K562 (cell line): ENCODE results near the gene PDLIM5. TPM values are rescaled to one million over a fixed set of nuclear protein-coding genes. Genes with fewer than 3 reads are reported as not detected.
A peak's percentile ranks its signal among the peaks of the same experiment; 100 is the strongest.

Source experiments
- ATF3 ChIP-seq, 2 experiments: fragments of 450-650 bp in 1 of 2; sonication (generic) in 1 of 2; formaldehyde crosslinking in 1 of 2; IDR thresholded peaks in 1 of 2; conservative IDR thresholded peaks in 1 of 2; 2 replicates each; pipeline versions ENCODE4 v1.6.1 to v1.8.1; 2016 to 2023; ENCODE audit warnings: mild to moderate bottlenecking in 2 of 2, moderate library complexity in 2 of 2, inconsistent platforms in 1 of 2, missing genetic modification reagents in 1 of 2
- CBFA2T2 ChIP-seq: fragments of 450-650 bp; conservative IDR thresholded peaks from 2 replicates; pipeline ENCODE4 v1.6.1; 2017; ENCODE audit warnings: mild to moderate bottlenecking
- CEBPG ChIP-seq, 3 experiments: fragments of 200-800 bp in 1 of 3; sonication (Bioruptor generic) in 1 of 3; sonication (generic) in 1 of 3; formaldehyde crosslinking in 1 of 3; IDR thresholded peaks in 2 of 3; conservative IDR thresholded peaks in 1 of 3; 2 replicates each; pipeline versions ENCODE4 v1.6.1 to v1.8.0; 2016 to 2022; ENCODE audit warnings: missing compliant biosample characterization in 2 of 3, missing genetic modification characterization in 2 of 3, mild to moderate bottlenecking in 1 of 3, missing genetic modification reagents in 1 of 3
- CHAMP1 ChIP-seq: fragments of 450-650 bp; IDR thresholded peaks from 2 replicates; pipeline ENCODE4 v1.6.1; 2016; ENCODE audit warnings: mild to moderate bottlenecking
- CREM ChIP-seq: IDR thresholded peaks from 2 replicates; pipeline ENCODE4 v1.6.1; 2014; ENCODE audit warnings: antibody characterized with exemption, low read depth
- DPF2 ChIP-seq: fragments of 450-650 bp; IDR thresholded peaks from 2 replicates; pipeline ENCODE4 v1.6.1; 2016
- EP300 ChIP-seq: IDR thresholded peaks from 2 replicates; pipeline ENCODE4 v1.6.1; 2012; ENCODE audit warnings: low read length, improper control_type of control experiment
- JUN ChIP-seq, 2 experiments: sonication (generic) in 1 of 2; formaldehyde crosslinking in 1 of 2; IDR thresholded peaks; 2 replicates each; pipeline versions ENCODE4 v1.6.1 to v1.8.0; 2012 to 2022; ENCODE audit warnings: borderline replicate concordance in 2 of 2, mild to moderate bottlenecking in 2 of 2, improper control_type of control experiment in 1 of 2, low read depth in 1 of 2, low read length in 1 of 2, missing genetic modification reagents in 1 of 2
- JUND ChIP-seq, 2 experiments: IDR thresholded peaks; 2 replicates in 1 of 2; 3 replicates in 1 of 2; pipeline ENCODE4 v1.6.1; 2011; ENCODE audit warnings: borderline replicate concordance in 2 of 2, low read depth in 2 of 2, low read length in 2 of 2, improper control_type of control experiment in 1 of 2, missing biosample characterization in 1 of 2, missing genetic modification characterization in 1 of 2, missing genetic modification reagents in 1 of 2
- MYNN ChIP-seq, 2 experiments: sonication (generic); formaldehyde crosslinking in 1 of 2; IDR thresholded peaks; 2 replicates each; pipeline versions ENCODE4 v1.5.0 to v1.6.1; 2016 to 2020; ENCODE audit warnings: antibody characterized with exemption in 1 of 2, missing genetic modification reagents in 1 of 2
- NFE2 ChIP-seq: IDR thresholded peaks from 2 replicates; pipeline ENCODE4 v1.6.1; 2014; ENCODE audit warnings: antibody characterized with exemption, low read depth
- PHTF2 ChIP-seq: fragments of 250-450 bp; sonication (Bioruptor Pico); IDR thresholded peaks from 2 replicates; pipeline ENCODE4 v1.5.0; 2021; ENCODE audit warnings: mild to moderate bottlenecking
- PKNOX1 ChIP-seq: fragments of 450-650 bp; IDR thresholded peaks from 2 replicates; pipeline ENCODE4 v1.6.1; 2016
- ZBTB33 ChIP-seq: sonication (generic); formaldehyde crosslinking; IDR thresholded peaks from 2 replicates; pipeline ENCODE4 v1.8.1; 2023; ENCODE audit warnings: mild to moderate bottlenecking, missing genetic modification reagents
- ZNF518B ChIP-seq: fragments of 250-450 bp; sonication (Bioruptor Pico); IDR thresholded peaks from 2 replicates; pipeline ENCODE4 v1.5.0; 2021; ENCODE audit warnings: mild to moderate bottlenecking, moderate library complexity
- polyA plus RNA-seq, 8 experiments: library from polyadenylated mRNA; depleted of rRNA in 4 of 8; stranded (reverse) in 5 of 8; unstranded in 3 of 8; fragments of >200 nt; fragmentation: Nextera tagmentation in 2 of 8; fragmentation: Illumina TruSeq in 1 of 8; extraction: Ambion mirVana in 2 of 8; extraction: Trizol in 1 of 8; gene quantifications; 2 replicates each; pipeline versions ENCODE4 v1.2.1 to v1.2.3, GENCODE V29; 2011 to 2014; ENCODE audit warnings: inconsistent platforms in 1 of 8, missing spikeins in 1 of 8
- total RNA-seq, 7 experiments: library from RNA; depleted of rRNA in 6 of 7; stranded (reverse); fragments of >200 nt in 6 of 7; fragmentation: Illumina TruSeq in 2 of 7; extraction: Trizol in 2 of 7; gene quantifications; 2 replicates each; pipeline versions ENCODE4 v1.2.1 to v1.2.3, GENCODE V29; 2011 to 2021; ENCODE audit warnings: low replicate concordance in 1 of 7

Gene PDLIM5
- total and polyA plus RNA-seq, 9 of the 15 experiments (the other 6 are each of a cell fraction or from before 2014, with no cell fraction given) = 36.9 to 127 (median 62.5) TPM

GRCh38 chr4:94507708-94508107 lies 56.0 kb downstream of the PDLIM5 start (continued):
- TF ChIP-seq PKNOX1 (peak; percentile 22; the same call in 1 of the 2 replicates), JUN (IDR thresholded peaks at IDR 0.05; ENCODE audit: borderline replicate concordance, low read depth, low read length) (peak; percentile 48; the same call in 1 of the 2 replicates), JUN (CRISPR knock-in tag; IDR thresholded peaks at IDR 0.05; ENCODE audit: borderline replicate concordance) (no peak), EP300 (peak; percentile 10; the same call in 1 of the 2 replicates), ZNF518B (CRISPR knock-in tag) (no peak), MYNN (IDR thresholded peaks at IDR 0.05) (peak; percentile 94; the same call in 1 of the 2 replicates), MYNN (CRISPR knock-in tag; IDR thresholded peaks at IDR 0.05) (no peak), ATF3 (IDR thresholded peaks at IDR 0.05) (peak; percentile 25; the same call in 1 of the 2 replicates), ATF3 (CRISPR knock-in tag; conservative IDR thresholded peaks at IDR 0.05) (no peak), CREM (0 out of 2 replicates have a peak, but pooled peaks have one; percentile 38), CBFA2T2 (no peak), PHTF2 (CRISPR knock-in tag) (no peak), JUND (IDR thresholded peaks at IDR 0.05; ENCODE audit: borderline replicate concordance, low read depth, low read length) (peak; percentile 32; the same call in 1 of the 2 replicates), JUND (tag; IDR thresholded peaks at IDR 0.05; ENCODE audit: borderline replicate concordance, low read depth, low read length) (peak; percentile 55; the same call in 1 of the 3 replicates), ZBTB33 (CRISPR knock-in tag) (no peak), CHAMP1 (no peak), NFE2 (peak; percentile 95), CEBPG (CRISPR knock-in tag; IDR thresholded peaks at IDR 0.05) (no peak), CEBPG (tag; conservative IDR thresholded peaks at IDR 0.05 in 1 of 2, IDR thresholded peaks at IDR 0.05 in 1 of 2) (peak in 1 of 2 experiments; percentile 67; a peak in 2 of 4 replicates), DPF2 (0 out of 2 replicates have a peak, but pooled peaks have one; percentile 56)
